Measurements from ENCODE around the gene PSORS1C1.
A peak's percentile ranks its signal among the peaks of the same experiment; 100 is the strongest.

Gene PSORS1C1

DNA sequence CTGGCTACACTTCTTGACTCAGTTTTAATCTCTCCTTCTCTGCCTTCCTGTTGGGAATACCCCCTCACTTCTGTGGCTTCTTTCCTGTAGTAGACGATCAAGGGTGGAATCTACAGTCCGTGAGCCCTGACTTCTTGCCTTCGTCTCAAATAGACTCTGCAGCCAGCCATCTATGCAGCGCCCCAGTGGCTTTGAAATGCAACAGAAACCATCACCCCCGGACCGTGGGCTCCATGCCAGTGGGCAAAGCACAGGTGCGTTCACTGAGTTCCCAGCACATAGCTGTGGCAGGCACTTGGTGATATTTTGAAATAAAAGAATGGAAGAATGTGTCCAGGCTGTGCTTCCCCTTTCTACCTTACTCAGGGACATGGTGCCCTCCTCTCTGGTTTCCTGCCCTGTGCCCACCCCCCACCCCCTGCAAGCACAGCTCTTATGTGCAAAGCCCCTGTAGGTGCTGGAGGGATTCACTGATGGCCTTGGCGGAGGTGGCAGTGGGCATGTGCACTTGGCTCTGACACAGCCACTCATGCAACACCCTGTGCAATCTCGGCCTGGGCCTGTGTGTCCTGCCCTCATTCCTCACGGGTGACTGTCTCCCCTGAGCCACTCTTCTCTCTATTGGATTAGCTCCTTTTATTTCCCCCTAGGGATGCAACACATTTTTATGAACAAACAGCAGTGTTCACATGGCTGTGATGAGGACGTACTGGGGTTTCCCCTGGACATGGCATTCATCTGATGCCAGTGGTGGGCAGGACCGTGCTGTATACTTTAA lies 11.2 kb downstream of the PSORS1C1 start:
- no peak for DNase-seq (ENCODE audit: extremely low read depth in 1 of 2, low read depth in 1 of 2)

- DNase-seq (ENCODE audit: extremely low read depth in 1 of 2, low read depth in 1 of 2) = no peak
These were observed 12.0 kb downstream of the PSORS1C1 start for GRCh38 chr6:31126396-31127175.

GRCh38 chr6:31128093-31128676 lies 13.6 kb downstream of the PSORS1C1 start:
- peak; percentile 34 to 60 for DNase-seq (ENCODE audit: extremely low read depth in 1 of 2, low read depth in 1 of 2)

DNA sequence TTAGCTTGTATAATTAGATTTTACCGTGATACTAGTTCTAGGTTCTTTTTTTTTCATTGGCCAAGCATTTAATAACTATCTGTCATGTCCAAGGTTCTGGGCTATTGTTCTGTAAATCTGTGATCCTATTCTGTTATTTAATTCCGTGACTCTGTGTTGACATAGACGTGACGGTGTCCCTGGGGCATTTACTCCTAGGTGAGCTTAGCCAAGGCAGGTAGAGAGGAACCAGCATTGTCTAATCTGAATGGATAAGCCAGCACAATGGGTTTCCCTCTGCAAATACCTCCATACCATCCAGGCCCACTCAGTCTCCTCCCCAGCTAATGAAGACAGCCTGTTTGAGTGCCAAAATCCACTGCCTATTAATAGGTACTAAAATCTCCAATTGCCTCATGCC lies 14.5 kb downstream of the PSORS1C1 start:
- DNase-seq (ENCODE audit: extremely low read depth in 1 of 2, low read depth in 1 of 2) = no peak

GRCh38 chr6:31130751-31131150 lies 16.2 kb downstream of the PSORS1C1 start:
- DNase-seq (ENCODE audit: extremely low read depth in 1 of 2, low read depth in 1 of 2) = no peak

- no peak for DNase-seq (ENCODE audit: extremely low read depth in 1 of 2, low read depth in 1 of 2)
These were observed 17.0 kb downstream of the PSORS1C1 start for GRCh38 chr6:31131595-31131994.

DNA sequence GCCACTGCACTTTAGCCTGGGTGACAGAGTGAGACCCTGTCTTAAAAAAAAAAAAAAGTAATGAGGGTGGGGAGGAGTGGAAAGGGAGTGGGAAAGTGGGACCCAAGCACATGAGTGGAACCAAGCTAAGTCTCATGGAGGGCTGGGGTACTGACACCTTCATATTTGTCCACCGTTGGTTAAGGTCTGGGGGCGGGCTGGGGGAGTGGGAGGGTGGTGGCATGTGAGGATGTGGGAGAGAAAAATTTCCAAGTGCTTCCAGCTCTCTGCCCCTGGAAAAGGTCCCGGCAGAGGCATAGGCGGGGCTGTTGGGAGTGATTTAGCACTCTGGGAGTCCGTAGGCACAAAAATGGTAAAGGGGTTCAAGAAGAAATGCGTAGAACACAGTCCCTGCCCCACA lies 18.2 kb downstream of the PSORS1C1 start:
- DNase-seq (ENCODE audit: extremely low read depth in 1 of 2, low read depth in 1 of 2) = no peak

DNA sequence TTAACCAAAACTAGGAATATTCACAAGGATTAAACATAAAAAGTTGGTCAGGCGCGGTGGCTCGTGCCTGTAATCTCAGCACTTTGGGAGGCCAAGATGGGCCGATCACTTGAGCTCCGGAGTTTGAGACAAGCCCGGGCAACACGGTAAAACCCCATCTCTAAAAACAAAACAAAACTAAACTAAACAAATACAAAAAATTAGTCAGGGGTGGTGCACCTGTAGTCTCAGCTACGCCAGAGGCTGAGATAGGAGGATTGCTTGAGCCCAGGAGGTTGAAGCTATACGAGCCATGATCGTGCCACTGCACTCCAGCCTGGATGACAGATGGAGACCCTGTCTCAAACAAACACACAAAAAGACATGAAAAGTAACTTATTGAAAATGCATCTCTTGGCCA lies 21.1 kb downstream of the PSORS1C1 start:
- no peak for DNase-seq (ENCODE audit: extremely low read depth in 1 of 2, low read depth in 1 of 2)

DNA sequence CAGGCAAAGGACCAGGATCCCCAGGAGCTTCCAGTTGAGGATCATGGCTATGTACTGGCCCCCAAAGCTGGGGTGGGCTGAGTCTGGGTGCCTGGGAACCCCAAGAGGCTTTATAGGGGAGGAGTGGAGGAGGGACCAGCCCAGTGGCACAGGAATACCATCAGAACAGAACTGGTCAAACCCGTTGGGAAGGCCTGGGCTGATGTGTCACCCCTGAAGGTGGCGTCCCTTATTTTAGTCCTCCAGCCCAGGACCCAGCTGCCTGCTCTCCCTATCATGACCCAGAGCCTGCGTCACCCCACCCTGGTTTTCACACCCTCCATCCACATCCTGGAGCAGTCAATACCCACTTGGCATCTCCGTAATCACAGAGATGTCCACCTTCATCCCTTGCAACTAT lies 24.4 kb downstream of the PSORS1C1 start, which contains the start of gene PSORS1C2:
TSS of gene PSORS1C2 (minus strand) at position 85 of the 400 bp plus-strand sequence. CDS start at position 45, 40 bp downstream.
- DNase-seq (ENCODE audit: extremely low read depth in 1 of 2, low read depth in 1 of 2) = no peak

- no peak for DNase-seq (ENCODE audit: extremely low read depth in 1 of 2, low read depth in 1 of 2)
These were observed 25.0 kb downstream of the PSORS1C1 start for GRCh38 chr6:31139599-31139998.

GRCh38 chr6:31140643-31141042 lies 26.0 kb downstream of the PSORS1C1 start:
- DNase-seq (ENCODE audit: extremely low read depth in 1 of 2, low read depth in 1 of 2) = no peak

DNA sequence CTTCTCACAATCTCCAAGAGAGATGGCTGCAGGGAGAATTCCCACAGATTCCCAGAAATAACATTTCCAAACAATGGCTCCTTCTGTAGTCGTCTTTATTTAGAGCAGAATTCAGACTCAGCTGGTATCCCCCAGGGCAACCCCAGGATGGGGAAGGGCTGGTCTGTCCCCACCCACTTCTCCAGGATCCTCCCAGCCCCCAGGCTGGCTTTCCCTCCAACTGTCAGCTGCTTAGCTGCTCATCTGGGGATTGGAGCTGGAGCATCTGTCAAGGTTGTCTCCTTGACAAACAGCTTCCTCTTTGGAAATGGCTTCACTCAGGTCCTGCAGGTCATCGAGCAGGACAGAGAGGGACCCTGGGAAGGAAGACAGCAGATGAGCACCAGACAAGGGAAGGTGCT lies 27.8 kb downstream of the PSORS1C1 start:
- DNase-seq (ENCODE audit: extremely low read depth in 1 of 2, low read depth in 1 of 2) = no peak

- no peak for DNase-seq (ENCODE audit: extremely low read depth in 1 of 2, low read depth in 1 of 2)
These were observed 28.5 kb downstream of the PSORS1C1 start for GRCh38 chr6:31143148-31143547.

GRCh38 chr6:31144296-31144969 lies 29.8 kb downstream of the PSORS1C1 start:
- DNase-seq (ENCODE audit: extremely low read depth in 1 of 2, low read depth in 1 of 2) = no peak

GRCh38 chr6:31144970-31145340 lies 30.4 kb downstream of the PSORS1C1 start:
- no peak for DNase-seq (ENCODE audit: extremely low read depth in 1 of 2, low read depth in 1 of 2)

GRCh38 chr6:31145386-31145785 lies 30.8 kb downstream of the PSORS1C1 start:
- no peak for DNase-seq (ENCODE audit: extremely low read depth in 1 of 2, low read depth in 1 of 2)

- DNase-seq (ENCODE audit: extremely low read depth in 1 of 2, low read depth in 1 of 2) = no peak
These were observed 35.3 kb downstream of the PSORS1C1 start for GRCh38 chr6:31149827-31150447.

- no peak for DNase-seq (ENCODE audit: extremely low read depth in 1 of 2, low read depth in 1 of 2)
These were observed 38.2 kb downstream of the PSORS1C1 start for GRCh38 chr6:31152781-31153180.

DNA sequence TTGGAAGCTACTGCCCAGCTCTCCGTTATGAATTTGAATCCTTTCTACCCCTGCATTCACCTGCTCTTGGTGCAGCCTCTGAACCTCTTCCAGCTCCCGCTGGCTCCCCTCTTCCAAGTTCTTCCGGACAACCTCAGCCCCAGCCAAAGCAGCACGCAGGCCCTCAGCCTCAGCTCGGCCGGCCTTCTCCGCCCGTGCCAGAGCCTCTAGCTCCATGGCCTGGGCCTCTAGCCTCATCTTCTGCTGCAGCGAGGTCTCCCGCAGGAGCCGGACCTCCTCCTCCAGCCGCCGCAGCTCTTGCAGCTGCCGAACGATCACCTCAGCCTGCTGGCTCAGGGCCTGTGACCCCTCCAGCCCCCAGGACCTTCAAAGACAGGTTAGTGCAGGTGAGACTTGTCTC lies 39.8 kb downstream of the PSORS1C1 start:
- no peak for DNase-seq (ENCODE audit: extremely low read depth in 1 of 2, low read depth in 1 of 2)

- DNase-seq (ENCODE audit: extremely low read depth in 1 of 2, low read depth in 1 of 2) = no peak
These were observed 42.0 kb downstream of the PSORS1C1 start for GRCh38 chr6:31156641-31157040.
